NOMO-1 (cell line): ENCODE results near the gene ART5.

Experiments
- DNase-seq, 2 experiments: peaks; one replicate each; lab custom pipeline; 2025; ENCODE audit not compliant: unreplicated experiment in 2 of 2; lab: John Stamatoyannopoulos, UW

Gene ART5

GRCh38 chr11:3641701-3642070, at the start of gene ART5:
ART5 (minus strand) TSS chr11:3641992; CDS start chr11:3641862, 130 bp downstream.
- no peak for DNase-seq

- no peak for DNase-seq
Measured at GRCh38 chr11:3686751-3687150, 45.0 kb upstream of the ART5 start.

DNA sequence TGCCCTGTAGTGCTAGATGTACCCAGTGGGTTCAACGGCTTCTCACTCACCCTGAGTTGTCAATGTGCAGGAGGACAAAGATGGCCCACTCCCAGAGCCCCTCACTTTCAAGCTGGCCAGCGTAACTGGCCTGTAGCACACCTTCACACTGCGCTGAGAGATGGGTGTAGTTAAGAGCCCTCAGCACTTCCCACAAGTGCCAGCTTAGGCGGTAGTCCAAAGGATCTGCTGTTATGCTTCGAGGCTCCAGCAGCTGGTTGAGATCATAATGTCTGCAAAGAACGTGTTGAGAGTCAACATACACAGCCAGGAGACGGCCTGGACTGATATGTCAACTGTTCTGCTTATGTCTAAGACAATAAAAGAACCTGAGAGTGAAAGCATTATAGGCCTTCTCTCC, 44.1 kb upstream of the ART5 start:
- DNase-seq, result no peak

- DNase-seq, result no peak
Measured at GRCh38 chr11:3684819-3685172, 43.0 kb upstream of the ART5 start.

DNA sequence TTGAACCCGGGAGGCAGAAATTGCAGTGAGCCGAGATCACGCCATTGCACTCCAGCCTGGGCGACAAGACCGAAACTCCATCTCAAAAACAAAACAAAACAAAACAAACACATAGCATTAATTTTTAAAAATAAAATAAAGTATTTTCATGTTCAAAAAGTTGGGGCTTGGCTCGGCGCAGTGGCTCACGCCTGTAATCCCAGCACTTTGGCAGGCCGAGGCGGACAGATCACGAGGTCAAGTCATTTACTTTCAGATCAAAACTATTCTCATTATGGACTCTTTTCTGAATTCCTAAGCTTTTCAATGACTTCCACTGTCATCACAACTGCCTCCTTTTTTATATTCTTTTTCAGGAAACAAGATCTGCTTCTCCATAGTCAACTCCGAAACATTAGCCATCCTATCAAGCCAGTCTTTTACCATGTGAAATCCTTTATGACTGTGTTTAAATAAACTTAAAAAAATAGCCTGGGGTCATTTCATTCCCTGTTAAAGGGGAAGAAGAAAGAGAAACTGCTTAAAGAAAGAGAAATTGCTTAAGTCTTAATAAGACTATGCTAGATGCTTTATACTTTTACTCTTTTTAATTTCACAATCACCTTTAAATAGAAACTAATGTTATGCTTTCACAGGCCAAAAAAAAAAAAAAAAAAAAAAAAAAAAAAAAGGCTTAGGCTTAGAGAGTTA, 42.5 kb upstream of the ART5 start:
- DNase-seq, result no peak

DNA sequence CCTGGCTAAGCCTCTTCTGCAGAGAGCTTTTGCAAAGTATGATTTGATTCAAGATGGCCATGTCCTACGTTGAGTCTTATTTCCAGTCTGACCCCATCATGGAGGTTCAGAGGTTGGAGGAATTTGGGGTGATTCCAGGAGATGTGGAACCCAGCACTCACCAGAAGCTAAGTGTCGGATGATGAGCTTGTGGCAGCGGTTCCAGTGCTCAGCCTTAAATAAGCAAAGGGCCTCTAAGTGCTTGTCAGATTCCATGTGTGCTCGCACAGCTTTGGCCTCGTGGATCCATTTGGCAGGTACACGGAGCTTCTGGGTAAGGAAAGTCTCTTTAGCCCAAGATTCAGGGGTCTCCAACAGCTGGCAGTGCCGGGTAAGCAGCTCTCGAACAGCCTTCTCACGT, 41.2 kb upstream of the ART5 start:
- DNase-seq, result no peak

- no peak for DNase-seq
Measured at GRCh38 chr11:3679077-3679476, 37.3 kb upstream of the ART5 start.

- DNase-seq, result no peak
Measured at GRCh38 chr11:3675971-3676370, 34.2 kb upstream of the ART5 start.

- DNase-seq, result no peak
Measured at GRCh38 chr11:3674189-3674588, 32.4 kb upstream of the ART5 start.

- DNase-seq, result no peak
Measured at GRCh38 chr11:3671334-3672254, 29.8 kb upstream of the ART5 start, which contains the start of gene CHRNA10. CHRNA10 (minus strand) TSS chr11:3671384; CDS start chr11:3671312, 72 bp downstream.

DNA sequence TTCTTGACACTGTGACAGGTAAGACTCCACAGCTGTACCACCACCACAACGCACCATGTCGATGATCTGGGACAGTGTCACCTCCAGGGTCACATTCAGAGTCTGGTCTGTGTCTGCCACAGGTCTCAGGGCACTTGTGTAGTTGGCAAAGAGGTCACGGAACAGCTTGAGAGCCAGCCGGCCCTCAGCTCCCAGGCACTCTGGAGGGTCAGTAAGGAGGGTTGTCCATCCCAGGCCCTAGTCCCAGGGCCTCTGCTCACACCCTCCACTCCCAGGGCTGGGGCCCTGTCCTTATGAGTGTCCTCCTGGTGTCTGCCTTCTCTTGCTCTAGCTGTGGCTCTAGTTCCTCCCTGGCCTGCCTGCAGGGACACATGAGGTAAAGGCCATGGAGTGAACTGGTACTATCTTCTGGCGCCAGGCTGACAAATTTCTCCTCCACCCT, 28.0 kb upstream of the ART5 start:
- DNase-seq, result no peak

- no peak for DNase-seq
Measured at GRCh38 chr11:3669128-3669527, 27.3 kb upstream of the ART5 start.

DNA sequence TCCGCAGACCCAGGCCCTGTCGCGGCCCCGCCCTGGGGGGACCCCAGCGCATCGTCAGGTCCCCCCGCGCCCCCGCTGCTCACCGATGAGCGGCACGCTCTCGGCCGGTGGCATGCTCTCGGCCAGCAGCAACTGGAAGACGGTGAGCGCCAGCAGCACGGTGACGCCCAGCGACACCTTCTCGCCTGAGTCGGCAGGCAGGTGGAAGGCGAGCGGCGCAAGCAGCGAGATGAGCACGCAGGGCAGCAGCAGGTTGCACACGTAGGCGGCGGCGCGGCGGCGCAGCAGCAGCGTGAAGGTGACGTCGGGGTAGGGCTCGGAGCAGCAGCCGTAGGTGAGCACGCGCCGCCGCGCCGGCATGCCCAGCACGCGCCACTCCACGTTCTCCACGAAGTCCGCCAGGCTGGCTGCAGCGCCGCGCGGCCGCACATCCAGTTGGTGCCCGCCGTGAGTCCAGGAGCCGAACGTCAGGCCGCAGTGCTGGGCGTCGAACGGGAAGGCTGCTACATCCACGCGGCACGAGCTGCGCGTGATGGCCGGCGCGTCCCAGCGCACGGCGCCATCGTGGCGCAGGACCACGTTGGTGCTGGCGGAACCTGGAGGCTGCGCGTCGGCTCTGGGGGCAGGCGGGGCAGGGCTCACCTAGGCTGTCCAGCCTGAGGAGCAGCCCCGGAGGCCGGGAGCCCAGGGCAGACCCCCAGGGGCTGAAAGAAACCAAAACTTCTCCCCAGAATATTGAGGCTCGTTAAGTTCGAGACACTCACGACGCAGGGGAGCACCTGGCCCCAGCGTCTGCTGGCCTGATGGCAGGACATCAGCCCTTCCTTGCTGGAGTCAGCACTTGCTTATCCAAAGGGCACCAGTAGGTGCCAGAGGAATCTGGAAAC, 25.6 kb upstream of the ART5 start:
- DNase-seq, result no peak

- no peak for DNase-seq
Measured at GRCh38 chr11:3666023-3666530, 24.3 kb upstream of the ART5 start.

DNA sequence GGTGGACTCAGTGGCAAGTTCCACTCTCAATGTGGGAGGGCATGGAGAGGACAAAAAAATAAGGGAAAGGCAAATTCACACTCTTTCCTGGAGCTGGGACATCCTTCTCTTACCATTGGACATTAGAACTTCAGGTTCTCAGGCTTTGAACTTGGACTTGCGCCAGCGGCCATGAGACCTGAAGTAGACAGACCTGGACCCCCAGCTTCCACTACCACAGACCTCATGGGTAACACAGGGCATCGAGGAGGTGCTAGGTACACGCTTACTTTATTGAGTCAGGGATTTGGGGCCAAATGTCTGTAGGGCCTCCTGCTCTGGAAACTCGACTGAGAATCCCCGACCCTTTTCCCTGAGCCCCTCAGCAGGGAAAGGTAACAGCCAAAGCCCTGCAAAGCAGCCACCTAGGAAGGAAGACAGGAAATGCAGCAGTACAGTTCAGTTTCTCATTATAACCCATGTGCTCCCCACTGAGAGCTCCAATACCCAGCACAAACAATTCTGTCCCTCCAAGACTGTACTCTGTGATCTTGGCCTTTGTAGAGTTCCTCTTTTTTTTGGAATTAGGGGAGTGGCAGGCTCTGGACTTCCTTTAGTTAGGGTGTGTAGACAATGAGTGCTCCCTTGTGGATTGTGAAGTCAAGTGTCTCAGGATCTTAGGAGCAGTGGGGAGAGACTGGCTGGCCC, 23.7 kb upstream of the ART5 start:
- DNase-seq, result no peak

DNA sequence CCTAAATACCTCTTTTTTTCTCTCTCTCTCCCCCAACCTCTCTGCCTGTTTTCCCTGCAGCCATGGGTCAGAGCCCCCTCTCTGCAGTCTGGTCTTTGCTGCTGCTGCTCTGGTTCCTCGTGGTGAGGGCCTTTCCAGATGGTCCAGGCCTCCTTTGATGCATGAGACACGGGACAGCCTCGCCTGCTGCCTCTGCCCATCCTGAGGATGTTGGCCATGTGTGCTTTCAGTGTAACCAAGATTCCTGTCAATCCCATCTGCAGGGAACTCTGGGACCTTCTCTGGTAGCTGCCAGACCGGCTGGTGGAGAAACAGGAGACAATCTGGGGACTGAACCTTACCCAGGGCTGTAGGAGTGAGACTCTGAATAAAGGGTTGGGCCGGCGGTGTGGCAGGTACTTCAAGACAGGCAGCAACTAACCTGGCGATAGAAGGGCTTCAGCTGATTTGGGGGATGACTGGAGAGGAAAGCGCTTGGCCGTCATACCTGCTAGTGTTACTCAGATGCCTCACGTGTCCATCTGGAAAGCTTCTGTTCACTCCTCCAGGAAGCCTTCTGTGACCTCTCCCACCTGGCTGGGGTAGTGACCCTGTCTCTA, 22.3 kb upstream of the ART5 start:
- no peak for DNase-seq

DNA sequence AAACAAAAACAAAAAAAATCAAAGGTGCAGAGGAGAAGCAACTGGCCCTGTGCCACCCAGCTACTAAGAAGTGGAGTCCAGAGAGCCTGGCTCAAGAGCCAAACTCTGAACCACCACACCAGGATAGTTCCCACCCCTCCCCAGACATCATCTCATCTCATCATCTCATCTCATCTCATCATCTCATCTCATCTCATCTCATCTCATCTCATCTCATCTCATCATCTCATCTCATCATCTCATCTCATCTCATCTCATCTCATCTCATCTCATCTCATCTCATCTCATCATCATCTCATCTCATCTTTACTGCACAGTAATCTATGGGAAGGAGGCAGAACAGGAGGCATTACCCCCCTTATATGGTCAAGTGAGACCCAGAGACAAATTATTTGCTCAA, 21.1 kb upstream of the ART5 start:
- no peak for DNase-seq

- DNase-seq, result no peak
Measured at GRCh38 chr11:3660960-3661359, 19.2 kb upstream of the ART5 start.

DNA sequence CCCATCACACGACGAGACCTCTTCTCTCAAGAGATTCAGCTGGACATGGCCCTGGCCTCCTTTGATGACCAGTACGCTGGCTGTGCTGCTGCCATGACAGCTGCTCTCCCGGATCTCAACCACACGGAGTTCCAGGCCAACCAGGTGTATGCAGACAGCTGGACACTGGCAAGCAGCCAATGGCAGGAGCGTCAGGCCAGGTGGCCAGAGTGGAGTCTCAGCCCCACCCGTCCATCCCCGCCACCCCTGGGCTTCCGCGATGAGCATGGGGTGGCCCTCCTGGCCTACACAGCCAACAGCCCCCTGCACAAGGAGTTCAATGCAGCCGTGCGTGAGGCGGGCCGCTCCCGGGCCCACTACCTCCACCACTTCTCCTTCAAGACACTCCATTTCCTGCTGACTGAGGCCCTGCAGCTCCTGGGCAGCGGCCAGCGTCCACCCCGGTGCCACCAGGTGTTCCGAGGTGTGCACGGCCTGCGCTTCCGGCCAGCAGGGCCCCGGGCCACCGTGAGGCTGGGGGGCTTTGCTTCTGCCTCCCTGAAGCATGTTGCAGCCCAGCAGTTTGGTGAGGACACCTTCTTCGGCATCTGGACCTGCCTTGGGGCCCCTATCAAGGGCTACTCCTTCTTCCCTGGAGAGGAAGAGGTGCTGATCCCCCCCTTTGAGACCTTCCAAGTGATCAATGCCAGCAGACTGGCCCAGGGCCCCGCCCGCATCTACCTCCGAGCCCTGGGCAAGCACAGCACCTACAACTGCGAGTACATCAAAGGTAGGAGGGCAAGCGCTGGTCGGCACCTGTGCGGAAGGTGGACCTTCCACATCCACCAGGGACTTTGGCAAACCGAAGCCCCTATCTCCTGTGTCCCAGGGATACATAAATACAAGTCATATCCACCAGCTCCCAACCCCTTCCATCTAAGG, 18.1 kb upstream of the ART5 start:
- no peak for DNase-seq
